Uterus (tissue), 2 donors: ENCODE data around the gene GNPDA2.

ENCODE experiments used
- POLR2A ChIP-seq, 2 donors: fragments of 450-650 bp; IDR thresholded peaks; one replicate each; pipeline ENCODE4 v1.6.1; 2016; ENCODE audit warnings: antibody characterized with exemption in 2 of 2, mild to moderate bottlenecking in 1 of 2, moderate library complexity in 1 of 2
- TF ChIP-seq, protein P1 (sequence below), 4 experiments: fragments of 200-600 bp in 2 of 4; fragments of 450-650 bp in 2 of 4; sonication (generic) in 2 of 4; IDR thresholded peaks; one replicate each; pipeline ENCODE4 v1.5.1; 2016 to 2019; ENCODE audit warnings: antibody characterized with exemption in 4 of 4, mild to moderate bottlenecking in 2 of 4, moderate library complexity in 1 of 4

DNA sequence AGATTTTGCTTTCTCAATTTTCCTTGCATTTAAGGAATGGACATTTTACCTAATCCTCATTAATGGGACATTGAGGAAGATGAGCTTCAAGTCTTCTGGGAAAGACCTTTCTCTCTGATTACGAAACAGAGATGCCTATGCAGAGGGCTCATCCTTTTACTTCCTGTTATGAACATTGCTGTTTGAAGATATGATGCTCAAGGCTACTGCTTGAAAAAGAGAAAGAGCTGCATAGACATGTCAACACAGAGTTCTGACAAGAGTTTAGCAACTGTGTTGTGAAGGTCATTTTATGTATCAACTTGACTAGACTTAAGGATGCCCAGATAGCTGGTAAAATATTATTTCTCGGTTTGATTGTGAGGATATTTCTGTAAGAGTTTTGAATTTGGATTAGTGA is 13.8 kb upstream of the GNPDA2 start:
- TF ChIP-seq, protein P1, sequence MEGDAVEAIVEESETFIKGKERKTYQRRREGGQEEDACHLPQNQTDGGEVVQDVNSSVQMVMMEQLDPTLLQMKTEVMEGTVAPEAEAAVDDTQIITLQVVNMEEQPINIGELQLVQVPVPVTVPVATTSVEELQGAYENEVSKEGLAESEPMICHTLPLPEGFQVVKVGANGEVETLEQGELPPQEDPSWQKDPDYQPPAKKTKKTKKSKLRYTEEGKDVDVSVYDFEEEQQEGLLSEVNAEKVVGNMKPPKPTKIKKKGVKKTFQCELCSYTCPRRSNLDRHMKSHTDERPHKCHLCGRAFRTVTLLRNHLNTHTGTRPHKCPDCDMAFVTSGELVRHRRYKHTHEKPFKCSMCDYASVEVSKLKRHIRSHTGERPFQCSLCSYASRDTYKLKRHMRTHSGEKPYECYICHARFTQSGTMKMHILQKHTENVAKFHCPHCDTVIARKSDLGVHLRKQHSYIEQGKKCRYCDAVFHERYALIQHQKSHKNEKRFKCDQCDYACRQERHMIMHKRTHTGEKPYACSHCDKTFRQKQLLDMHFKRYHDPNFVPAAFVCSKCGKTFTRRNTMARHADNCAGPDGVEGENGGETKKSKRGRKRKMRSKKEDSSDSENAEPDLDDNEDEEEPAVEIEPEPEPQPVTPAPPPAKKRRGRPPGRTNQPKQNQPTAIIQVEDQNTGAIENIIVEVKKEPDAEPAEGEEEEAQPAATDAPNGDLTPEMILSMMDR (IDR thresholded peaks at IDR 0.05), result no peak
- TF ChIP-seq POLR2A (IDR thresholded peaks at IDR 0.05), result no peak
